GM23338 (cell line): ENCODE results near the gene ZNF577.

ENCODE experiments used
- CREB1 ChIP-seq: fragments of 250-450 bp; sonication (Bioruptor Pico); IDR thresholded peaks from 2 replicates; pipeline ENCODE4 v1.5.0; 2020; ENCODE audit warnings: low read depth, mild to moderate bottlenecking, moderate library complexity
- EZH2 ChIP-seq: fragments of 200-600 bp; sonication (generic); IDR thresholded peaks from one replicate; pipeline ENCODE4 v1.8.0; 2017; ENCODE audit warnings: antibody characterized with exemption, mild to moderate bottlenecking, low read depth; ENCODE audit not compliant: unreplicated experiment
- EZH2phosphoT487 ChIP-seq: fragments of 200-600 bp; sonication (generic); IDR thresholded peaks from one replicate; pipeline ENCODE4 v1.8.1; 2018; ENCODE audit warnings: antibody characterized with exemption; ENCODE audit not compliant: unreplicated experiment
- JUNB ChIP-seq: IDR thresholded peaks from one replicate; pipeline ENCODE4 v1.6.1; 2016; ENCODE audit warnings: antibody characterized with exemption; ENCODE audit not compliant: unreplicated experiment
- POLR2AphosphoS5 ChIP-seq: IDR thresholded peaks from 2 replicates; pipeline ENCODE4 v1.6.1; 2016; ENCODE audit warnings: antibody characterized with exemption, low read depth
- ZNF114 ChIP-seq: fragments of 250-450 bp; sonication (Bioruptor Pico); IDR thresholded peaks from 2 replicates; pipeline ENCODE4 v1.5.0; 2020; ENCODE audit warnings: mild to moderate bottlenecking, moderate library complexity
- TF ChIP-seq, protein P1 (sequence below), 2 experiments: fragments of 200-600 bp in 1 of 2; sonication (generic) in 1 of 2; conservative IDR thresholded peaks; 2 replicates each; pipeline versions ENCODE4 v1.5.1 to v1.6.1; 2016 to 2017; ENCODE audit warnings: antibody characterized with exemption in 2 of 2, low read depth in 2 of 2, mild to moderate bottlenecking in 2 of 2, moderate library complexity in 1 of 2
- TF ChIP-seq, protein P2 (sequence below): IDR thresholded peaks from 2 replicates; pipeline ENCODE4 v1.6.1; 2016; ENCODE audit warnings: antibody characterized with exemption
- TF ChIP-seq, protein P3 (sequence below): IDR thresholded peaks from one replicate; pipeline ENCODE4 v1.6.1; 2018; ENCODE audit warnings: antibody characterized with exemption; ENCODE audit not compliant: unreplicated experiment

DNA sequence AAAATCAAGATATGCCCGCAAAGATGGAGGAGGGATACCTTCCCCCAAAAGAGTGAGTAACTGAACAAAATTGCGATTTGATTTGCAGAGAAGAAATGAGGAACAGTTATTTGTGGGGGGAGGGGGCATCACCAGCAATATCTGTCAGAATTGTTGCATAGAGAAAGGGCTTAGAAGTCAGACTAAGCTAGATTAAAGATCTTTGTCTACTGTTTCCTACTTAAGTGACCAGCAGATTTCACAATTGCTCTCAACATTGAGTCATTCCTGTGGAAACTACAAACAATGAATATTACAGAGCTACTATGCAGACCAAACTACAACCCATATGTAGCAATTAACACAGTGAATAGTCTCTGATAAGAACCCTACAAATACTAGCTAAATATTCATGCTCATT is 65.4 kb downstream of the ZNF577 start:
- TF ChIP-seq, protein P1, sequence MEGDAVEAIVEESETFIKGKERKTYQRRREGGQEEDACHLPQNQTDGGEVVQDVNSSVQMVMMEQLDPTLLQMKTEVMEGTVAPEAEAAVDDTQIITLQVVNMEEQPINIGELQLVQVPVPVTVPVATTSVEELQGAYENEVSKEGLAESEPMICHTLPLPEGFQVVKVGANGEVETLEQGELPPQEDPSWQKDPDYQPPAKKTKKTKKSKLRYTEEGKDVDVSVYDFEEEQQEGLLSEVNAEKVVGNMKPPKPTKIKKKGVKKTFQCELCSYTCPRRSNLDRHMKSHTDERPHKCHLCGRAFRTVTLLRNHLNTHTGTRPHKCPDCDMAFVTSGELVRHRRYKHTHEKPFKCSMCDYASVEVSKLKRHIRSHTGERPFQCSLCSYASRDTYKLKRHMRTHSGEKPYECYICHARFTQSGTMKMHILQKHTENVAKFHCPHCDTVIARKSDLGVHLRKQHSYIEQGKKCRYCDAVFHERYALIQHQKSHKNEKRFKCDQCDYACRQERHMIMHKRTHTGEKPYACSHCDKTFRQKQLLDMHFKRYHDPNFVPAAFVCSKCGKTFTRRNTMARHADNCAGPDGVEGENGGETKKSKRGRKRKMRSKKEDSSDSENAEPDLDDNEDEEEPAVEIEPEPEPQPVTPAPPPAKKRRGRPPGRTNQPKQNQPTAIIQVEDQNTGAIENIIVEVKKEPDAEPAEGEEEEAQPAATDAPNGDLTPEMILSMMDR (conservative IDR thresholded peaks at IDR 0.05; ENCODE audit: low read depth in 2 of 2), result no peak
- no peak for TF ChIP-seq ZNF114 (CRISPR knock-in tag)
- TF ChIP-seq, protein P2, sequence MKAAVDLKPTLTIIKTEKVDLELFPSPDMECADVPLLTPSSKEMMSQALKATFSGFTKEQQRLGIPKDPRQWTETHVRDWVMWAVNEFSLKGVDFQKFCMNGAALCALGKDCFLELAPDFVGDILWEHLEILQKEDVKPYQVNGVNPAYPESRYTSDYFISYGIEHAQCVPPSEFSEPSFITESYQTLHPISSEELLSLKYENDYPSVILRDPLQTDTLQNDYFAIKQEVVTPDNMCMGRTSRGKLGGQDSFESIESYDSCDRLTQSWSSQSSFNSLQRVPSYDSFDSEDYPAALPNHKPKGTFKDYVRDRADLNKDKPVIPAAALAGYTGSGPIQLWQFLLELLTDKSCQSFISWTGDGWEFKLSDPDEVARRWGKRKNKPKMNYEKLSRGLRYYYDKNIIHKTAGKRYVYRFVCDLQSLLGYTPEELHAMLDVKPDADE, result no peak
- no peak for TF ChIP-seq POLR2AphosphoS5
- TF ChIP-seq, protein P3, sequence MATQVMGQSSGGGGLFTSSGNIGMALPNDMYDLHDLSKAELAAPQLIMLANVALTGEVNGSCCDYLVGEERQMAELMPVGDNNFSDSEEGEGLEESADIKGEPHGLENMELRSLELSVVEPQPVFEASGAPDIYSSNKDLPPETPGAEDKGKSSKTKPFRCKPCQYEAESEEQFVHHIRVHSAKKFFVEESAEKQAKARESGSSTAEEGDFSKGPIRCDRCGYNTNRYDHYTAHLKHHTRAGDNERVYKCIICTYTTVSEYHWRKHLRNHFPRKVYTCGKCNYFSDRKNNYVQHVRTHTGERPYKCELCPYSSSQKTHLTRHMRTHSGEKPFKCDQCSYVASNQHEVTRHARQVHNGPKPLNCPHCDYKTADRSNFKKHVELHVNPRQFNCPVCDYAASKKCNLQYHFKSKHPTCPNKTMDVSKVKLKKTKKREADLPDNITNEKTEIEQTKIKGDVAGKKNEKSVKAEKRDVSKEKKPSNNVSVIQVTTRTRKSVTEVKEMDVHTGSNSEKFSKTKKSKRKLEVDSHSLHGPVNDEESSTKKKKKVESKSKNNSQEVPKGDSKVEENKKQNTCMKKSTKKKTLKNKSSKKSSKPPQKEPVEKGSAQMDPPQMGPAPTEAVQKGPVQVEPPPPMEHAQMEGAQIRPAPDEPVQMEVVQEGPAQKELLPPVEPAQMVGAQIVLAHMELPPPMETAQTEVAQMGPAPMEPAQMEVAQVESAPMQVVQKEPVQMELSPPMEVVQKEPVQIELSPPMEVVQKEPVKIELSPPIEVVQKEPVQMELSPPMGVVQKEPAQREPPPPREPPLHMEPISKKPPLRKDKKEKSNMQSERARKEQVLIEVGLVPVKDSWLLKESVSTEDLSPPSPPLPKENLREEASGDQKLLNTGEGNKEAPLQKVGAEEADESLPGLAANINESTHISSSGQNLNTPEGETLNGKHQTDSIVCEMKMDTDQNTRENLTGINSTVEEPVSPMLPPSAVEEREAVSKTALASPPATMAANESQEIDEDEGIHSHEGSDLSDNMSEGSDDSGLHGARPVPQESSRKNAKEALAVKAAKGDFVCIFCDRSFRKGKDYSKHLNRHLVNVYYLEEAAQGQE, result no peak
- TF ChIP-seq EZH2, result no peak
- TF ChIP-seq JUNB, result no peak
- TF ChIP-seq CREB1 (CRISPR knock-in tag), result no peak
- TF ChIP-seq EZH2phosphoT487, result no peak
